ENCODE measurements around the gene GTPBP8.

GTPBP8 gene

DNA sequence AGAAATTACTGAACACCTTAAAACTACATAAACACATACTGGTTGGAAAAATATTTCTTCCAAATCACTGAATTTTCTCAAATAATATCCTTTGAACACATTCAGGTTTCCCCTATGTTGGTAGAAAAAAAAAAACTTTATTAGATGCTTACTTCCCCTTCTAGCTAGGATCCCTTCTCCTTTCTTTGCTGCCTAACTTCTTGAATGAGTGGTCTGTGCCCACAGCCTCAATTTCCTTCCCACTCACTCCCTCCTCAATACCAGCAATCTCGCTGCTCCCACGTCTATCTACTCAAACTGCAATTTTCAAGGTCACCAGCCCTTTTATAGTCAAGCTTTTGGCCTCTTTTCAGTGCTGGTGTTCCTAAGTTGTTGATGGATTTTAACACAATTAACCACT, 24.2 kb upstream of the GTPBP8 start:
- TF ChIP-seq, protein P1, sequence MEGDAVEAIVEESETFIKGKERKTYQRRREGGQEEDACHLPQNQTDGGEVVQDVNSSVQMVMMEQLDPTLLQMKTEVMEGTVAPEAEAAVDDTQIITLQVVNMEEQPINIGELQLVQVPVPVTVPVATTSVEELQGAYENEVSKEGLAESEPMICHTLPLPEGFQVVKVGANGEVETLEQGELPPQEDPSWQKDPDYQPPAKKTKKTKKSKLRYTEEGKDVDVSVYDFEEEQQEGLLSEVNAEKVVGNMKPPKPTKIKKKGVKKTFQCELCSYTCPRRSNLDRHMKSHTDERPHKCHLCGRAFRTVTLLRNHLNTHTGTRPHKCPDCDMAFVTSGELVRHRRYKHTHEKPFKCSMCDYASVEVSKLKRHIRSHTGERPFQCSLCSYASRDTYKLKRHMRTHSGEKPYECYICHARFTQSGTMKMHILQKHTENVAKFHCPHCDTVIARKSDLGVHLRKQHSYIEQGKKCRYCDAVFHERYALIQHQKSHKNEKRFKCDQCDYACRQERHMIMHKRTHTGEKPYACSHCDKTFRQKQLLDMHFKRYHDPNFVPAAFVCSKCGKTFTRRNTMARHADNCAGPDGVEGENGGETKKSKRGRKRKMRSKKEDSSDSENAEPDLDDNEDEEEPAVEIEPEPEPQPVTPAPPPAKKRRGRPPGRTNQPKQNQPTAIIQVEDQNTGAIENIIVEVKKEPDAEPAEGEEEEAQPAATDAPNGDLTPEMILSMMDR (IDR thresholded peaks at IDR 0.05; ENCODE audit: insufficient read depth, low read depth, low read length, missing control alignments) = no peak
- no peak for DNase-seq (ENCODE audit: low read depth)
- H3K4me3 ChIP-seq (ENCODE audit: low read depth, low read length) = no peak overlapping the region

DNA sequence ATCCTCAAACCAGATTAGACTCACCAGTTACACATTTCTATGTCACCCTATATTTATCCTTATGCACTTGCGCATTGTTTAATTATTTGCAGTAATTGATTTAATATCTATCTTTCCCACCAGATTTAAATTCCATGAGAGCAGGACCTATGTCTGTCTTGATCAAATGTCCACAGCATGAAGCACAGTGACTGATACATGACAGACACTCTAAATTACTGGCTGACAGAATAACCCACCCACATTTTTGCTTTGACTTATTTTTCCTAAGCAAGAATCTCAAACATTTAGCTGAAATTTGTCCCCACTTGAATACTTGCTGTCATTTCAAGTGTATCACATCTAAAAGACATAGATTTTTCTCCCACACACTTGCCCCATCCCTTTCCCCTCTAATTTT, 23.4 kb upstream of the GTPBP8 start:
- TF ChIP-seq, protein P1 (IDR thresholded peaks at IDR 0.05; ENCODE audit: insufficient read depth, low read depth, low read length, missing control alignments) = no peak
- H3K4me3 ChIP-seq (ENCODE audit: low read depth, low read length) = no peak overlapping the region
- DNase-seq (ENCODE audit: low read depth) = no peak

DNA sequence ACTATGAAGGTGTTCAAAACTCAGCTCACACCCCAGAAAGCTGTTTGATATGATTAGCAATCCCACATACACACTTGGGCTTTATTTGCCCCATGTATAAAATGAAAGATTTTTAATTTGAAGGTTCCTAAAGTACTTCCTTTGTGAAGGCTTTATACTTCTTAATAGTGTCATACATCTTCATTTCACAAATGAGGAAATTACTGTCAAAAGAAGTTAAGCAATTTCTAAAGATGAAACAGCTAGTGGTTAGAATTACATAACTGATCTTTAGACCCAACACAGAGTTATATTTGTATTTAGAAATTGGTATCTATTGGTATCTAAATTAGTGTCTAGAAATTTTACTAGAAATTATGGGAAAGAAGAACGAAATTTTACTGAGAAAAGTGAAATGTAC, 23.0 kb upstream of the GTPBP8 start:
- no peak for DNase-seq (ENCODE audit: low read depth)
- H3K4me3 ChIP-seq (ENCODE audit: low read depth, low read length) = no peak overlapping the region
- TF ChIP-seq, protein P1 (IDR thresholded peaks at IDR 0.05; ENCODE audit: insufficient read depth, low read depth, low read length, missing control alignments) = no peak

DNA sequence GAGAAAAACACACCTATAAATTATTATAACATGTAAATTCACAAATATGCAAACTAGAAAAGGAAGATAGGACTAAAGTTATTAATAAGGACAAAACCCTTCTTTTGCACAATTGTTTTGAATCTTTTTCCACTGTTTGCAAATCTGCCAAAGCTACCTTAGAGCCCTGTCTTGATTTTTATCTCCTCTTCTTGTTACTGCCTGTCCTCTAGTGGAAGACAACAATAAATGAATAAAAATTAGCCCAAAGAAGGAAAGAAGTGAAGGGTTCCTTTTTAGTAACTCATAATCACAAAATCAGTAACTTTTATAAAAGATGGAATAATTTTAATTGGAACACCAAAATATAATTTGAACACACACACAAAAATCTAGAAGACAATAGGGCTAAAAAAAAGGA, 18.6 kb upstream of the GTPBP8 start:
- TF ChIP-seq, protein P1 (IDR thresholded peaks at IDR 0.05; ENCODE audit: insufficient read depth, low read depth, low read length, missing control alignments) = no peak
- H3K4me3 ChIP-seq (ENCODE audit: low read depth, low read length) = no peak overlapping the region
- no peak for DNase-seq (ENCODE audit: low read depth)

DNA sequence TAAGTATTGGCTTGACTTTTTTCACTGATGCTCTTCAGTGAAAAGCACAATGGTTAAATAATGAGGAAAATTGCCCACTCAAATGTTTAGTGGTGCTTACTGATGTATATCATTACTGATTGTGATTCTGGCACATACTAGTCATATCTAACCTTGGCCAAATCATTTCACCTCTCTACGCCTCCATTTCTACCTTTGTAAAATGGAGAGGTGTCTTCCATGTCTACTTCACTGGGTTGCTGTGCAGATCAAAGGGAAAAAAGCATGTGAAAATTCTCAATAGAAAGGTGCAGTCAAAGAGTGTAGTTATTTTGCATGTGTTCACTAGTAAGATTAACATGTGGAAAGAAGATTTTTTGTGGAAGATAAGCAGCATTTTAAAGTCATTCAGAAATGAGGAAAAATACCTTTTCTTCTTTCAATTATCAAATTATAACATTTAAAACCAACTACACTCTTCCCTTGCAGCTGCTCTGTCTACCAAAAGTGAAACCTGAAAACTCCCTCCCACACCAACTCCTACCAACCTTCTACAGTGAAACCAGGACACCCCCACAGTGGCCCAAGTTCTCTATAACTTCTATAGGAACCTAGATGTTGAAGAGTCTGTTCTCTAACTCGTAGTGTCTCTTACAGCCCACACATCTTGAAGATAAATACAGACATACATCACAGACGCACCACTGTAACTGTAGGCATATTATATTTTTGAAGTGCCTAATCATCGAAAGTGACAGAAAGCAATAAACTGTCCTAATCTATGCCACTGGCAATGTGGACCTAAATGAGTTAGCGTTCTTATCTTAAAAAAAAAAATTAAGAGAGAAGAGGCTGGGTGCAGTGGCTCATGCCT, 17.2 kb upstream of the GTPBP8 start:
- TF ChIP-seq, protein P1 (IDR thresholded peaks at IDR 0.05; ENCODE audit: insufficient read depth, low read depth, low read length, missing control alignments) = no peak
- DNase-seq (ENCODE audit: low read depth) = peak; percentile 78
- peak overlapping the region; percentile 45 for H3K4me3 ChIP-seq (ENCODE audit: low read depth, low read length)

DNA sequence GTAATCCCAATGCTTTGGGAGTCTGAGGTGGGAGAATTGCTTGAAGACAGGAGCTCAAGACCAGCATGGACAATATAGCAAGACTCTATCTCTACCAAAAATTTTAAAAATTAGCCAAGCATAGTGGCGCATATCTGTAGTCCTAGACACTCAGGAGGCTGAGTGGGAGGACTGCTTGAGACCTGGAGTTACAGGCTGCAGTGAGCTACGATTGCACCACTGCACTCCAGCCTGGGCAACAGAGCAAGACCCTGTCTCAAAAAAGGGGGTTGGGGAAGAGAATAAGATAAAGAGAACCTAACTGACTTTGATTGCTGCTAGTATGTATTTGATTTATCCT, 16.6 kb upstream of the GTPBP8 start:
- H3K4me3 ChIP-seq (ENCODE audit: low read depth, low read length) = peak overlapping the region; percentile 45
- TF ChIP-seq, protein P1 (IDR thresholded peaks at IDR 0.05; ENCODE audit: insufficient read depth, low read depth, low read length, missing control alignments) = no peak
- no peak for DNase-seq (ENCODE audit: low read depth)

- DNase-seq (ENCODE audit: low read depth) = no peak
- H3K4me3 ChIP-seq (ENCODE audit: low read depth, low read length) = peak within 1 kb of the TSS; percentile 45
- TF ChIP-seq, protein P1 (IDR thresholded peaks at IDR 0.05; ENCODE audit: insufficient read depth, low read depth, low read length, missing control alignments) = no peak
These were observed 15.9 kb upstream of the GTPBP8 start, which contains the start of gene CD200R1 for GRCh38 chr3:112974894-112975293. Gene CD200R1 (minus strand): TSS chr3:112975103. CDS start chr3:112974857, 246 bp downstream.
